Measurements from ENCODE around the gene BTBD9. TPM values are rescaled to one million over a fixed set of nuclear protein-coding genes. Genes with fewer than 3 reads are reported as not detected.

Gene BTBD9
- total RNA-seq, 1 experiment from 2014 or later: 5.1 TPM

DNA sequence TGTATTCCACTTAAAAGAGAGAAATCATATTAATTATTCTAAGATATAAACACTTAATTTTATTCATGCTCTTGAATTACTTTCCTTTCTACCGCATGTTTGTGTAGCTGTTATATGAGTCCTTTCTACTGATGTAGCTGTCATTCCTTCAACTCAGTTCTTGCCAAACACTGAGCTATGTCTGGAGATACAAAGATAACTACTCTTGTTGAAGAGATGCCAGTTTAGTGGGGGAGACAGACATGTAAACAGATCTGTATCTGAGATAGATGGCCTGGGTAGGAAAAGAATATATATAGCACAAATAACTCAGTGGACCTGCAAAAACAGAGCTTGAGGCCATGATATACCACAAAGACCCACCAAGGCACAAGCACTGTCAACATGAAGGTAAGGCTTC lies 157.3 kb downstream of the BTBD9 start:
- DNase-seq (ENCODE audit: low spot score): no peak

DNA sequence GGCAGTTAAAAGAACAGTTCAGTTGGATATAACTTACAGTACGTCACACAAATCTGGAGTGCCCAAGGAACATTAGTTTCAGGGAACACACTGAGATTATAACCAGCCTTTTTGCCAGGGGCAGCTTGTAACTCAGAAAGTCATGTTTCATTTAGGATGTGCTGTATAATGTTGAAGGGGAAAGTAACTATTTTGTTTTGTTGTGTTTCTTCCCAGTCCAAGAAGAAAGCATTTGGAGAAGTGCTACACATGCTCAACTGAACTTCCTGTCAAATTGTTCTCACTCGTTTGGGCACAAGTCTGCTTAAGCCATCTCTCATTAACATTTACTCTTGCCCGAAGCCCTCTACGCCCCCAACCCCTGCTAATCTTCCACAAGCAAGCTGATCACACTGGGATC lies 157.9 kb downstream of the BTBD9 start:
- no peak for DNase-seq (ENCODE audit: low spot score)

DNA sequence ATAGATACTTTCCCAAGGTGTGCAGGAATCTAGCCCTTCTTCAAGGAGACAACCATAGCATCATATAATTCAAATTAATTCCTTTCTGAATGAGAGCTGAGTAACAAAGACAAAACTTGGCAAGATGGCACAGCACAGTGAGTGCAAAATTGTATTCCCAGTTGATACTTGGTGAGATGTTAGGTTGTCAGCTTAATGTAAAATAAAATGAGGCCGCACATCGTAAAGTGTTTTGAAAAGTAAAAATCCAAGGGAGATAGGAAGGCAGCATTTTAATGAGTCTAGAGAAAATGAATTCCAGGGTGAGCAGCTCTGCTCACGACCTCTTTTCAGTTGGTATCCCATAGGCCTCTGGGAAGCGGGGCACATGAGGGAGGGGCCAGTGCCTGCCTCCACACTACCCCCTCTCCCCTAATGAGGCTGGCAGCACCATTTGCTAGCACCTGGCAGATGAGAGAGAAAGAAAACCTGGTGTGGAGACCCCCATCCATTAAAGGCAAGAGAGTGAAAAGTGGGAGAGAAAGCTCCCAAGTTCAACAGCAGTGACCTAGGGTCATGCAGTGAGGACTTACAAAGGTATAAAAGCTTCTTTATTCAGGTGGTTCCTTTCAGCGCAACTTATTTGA lies 158.4 kb downstream of the BTBD9 start:
- no peak for DNase-seq (ENCODE audit: low spot score)

DNA sequence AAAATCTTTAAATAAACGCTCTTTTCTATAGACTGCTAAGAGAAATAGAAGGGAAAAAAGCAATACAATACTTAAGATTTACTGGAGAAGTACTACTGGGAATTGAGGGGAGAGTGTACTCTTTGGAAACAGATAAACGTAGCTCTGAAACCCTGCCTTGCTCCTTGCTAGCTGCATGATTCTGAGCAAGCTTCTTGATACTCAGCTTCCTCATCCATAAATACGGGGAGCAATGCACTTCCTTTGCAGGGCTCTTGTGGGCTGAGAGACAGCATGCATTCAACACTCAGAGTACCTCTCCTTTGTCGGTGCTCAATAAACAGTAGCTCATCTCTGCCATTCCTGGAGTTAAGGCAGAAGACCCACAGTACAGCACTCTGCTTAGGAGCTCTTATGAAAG lies 159.7 kb downstream of the BTBD9 start:
- DNase-seq (ENCODE audit: low spot score): no peak

DNA sequence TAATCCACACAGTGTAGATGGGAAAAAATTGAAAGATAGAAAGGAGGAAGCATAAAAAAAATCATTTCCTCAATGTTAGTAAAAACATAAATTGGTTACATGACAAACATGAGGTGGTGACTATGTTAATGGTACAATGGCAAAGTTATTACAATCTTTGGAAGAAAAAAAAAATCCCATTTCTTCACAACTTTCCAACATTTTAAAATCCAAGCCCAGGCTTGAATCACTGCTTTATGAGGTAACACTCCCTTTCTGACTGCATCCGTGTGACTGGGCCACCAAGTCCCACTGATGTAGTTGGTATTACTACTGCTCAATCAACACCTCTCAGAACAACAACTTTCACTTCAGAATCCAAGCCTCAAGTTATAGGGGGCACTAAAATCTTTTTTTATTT lies 160.4 kb downstream of the BTBD9 start:
- no peak for DNase-seq (ENCODE audit: low spot score)

DNA sequence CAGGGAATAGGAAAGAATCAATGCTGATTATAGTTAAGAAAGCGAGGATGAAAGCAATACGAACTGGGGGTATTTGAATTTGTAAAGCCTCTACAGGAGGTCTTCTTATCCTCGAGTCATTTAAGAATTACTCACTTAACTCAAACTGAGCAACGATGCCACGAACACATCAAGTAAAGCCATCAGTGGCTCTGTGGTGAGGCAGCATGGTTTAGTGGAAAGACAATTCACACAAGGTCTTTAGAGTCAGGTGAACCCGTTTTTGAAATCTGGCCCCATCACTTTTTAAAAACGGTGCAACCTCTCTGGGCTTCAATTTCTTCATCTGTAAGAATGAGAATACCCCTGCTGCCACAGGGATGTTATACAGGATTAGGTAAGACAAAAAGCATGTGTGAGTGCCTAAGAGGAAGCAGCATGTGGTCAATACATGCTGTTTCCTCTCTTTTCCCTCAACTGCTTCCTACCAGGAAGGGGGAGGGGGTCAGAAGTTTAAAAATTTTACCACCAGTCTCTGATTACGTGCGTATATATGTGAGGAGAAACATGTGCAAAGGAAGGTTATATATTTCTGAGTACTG lies 162.0 kb downstream of the BTBD9 start:
- DNase-seq (ENCODE audit: low spot score): no peak

DNA sequence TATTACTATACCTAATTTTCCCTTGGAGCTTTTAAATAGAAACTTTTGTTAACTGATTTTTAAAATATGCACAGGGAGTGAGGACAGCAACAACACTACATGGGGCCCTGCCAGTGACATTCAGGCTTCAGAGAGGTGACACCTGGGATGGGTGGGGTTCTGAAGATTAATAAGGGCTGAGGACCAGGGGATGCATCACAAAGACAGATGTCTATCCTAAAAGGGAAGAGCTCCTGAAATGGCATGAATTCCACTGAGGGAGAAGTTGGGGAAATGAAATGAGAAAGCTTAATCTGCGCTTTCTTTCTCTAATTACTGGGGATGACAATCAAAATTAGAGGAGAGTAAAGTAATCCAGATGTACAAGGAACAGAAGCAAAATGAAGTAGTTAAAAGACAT lies 162.8 kb downstream of the BTBD9 start:
- DNase-seq (ENCODE audit: low spot score): no peak

DNA sequence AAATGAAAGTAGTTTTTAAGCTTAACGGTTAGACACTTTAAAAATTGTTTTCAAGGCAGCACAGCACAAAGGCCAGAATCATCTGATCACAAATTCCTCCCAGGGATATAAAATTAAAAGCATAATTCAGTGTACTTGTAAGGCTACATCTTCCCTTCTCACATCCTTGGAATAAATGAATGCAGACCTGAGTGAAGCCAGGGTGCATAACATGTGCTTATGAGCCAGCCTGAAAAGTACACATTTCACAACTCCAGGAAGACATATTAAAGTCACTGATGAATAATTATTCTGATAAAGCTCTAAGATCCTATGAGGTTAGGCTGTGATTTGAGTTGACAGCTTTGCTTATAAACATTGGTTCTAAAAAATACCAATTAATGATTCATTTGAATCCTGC lies 163.6 kb downstream of the BTBD9 start:
- DNase-seq (ENCODE audit: low spot score): no peak

DNA sequence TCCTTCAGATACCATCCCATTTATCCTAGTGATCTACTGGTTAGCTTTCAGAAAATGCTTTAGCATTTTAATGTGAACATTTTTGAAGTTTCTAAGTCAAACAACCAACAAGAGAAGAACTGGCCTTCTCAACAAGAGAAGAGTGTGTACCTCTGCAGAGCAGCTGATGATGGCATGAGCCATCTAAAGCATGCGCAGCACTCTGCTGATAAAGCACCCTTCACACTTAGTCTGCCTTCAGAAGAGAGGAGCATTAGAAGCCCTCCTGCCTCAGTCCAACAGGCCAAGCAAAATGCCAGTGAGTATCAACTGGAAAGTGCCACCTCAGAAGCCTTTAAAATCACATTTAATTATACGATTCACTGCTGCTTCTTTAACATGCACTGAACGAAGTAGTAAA lies 169.2 kb downstream of the BTBD9 start:
- no peak for DNase-seq (ENCODE audit: low spot score)

DNA sequence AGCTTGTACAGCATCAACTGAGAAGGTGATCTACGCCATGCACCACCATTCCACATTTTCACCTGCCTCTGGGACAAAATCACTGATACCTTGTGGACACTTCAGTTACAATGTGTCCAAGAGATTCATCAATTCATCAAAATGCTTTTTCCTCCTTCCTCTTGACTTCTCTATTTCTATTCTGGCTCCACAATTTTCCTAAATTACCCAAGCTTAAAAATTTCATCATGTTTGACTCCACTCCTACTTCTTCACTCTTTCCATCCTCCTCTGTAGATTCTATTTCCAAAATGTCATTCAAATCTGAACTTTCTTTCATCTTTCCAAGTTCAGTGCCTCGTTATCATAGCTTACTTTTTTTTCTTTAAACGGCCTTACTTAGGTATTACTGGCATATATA lies 172.2 kb downstream of the BTBD9 start:
- DNase-seq (ENCODE audit: low spot score): no peak

DNA sequence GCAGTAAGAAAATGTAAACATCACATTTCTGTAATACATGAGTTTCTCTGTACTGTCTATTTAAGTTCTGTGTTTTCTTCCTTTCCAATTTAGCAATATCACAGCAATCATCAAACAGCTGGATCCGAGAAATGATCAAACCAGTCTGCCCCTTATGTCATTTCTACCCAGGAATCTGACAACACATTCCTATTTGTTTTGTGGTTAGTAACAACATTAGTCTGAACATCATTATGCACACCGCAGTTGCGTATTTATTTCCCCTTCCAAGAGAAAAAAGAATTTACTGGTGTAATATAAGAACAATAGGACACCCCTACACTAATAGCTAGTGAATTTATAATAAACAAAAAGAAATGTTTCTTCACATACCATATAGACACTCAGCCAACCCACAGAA lies 179.5 kb downstream of the BTBD9 start:
- DNase-seq (ENCODE audit: low spot score): no peak

DNA sequence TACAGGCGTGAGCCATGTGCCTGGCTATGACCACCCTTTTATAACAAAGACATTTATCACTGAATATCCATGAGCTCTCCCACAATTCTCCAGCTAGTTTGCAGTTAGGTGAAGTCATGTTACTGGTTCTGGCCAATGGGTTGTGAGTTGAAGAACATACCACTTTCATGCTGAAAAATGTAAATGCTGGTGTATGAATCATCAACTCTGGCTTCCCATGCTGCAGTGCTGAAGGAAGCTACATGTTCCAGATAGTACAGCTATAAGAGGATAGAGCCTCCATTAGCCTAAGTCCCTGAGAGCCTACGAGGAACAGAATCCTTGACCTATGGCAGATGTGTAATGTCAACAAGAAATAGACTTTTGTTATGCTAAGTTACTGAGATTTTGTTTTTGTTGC lies 180.4 kb downstream of the BTBD9 start:
- DNase-seq (ENCODE audit: low spot score): no peak

DNA sequence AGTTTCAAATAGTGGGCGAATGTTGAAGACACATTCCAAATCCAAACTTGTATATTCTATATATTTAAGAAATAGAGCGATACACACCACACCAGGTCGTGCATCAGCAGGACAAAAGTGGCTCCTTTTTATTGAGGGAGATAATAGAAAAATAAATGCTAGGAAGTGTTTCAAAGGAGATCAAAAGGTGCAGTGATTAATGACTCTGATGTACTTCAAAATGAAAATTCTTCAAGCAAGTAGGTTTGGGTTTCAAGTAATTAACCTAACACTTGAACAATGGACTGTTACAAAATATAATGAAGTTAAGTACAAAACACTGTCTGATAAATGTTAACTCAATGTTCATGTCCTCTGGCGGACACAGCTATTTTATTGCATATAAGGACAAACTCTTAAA lies 185.9 kb downstream of the BTBD9 start:
- DNase-seq (ENCODE audit: low spot score): no peak

DNA sequence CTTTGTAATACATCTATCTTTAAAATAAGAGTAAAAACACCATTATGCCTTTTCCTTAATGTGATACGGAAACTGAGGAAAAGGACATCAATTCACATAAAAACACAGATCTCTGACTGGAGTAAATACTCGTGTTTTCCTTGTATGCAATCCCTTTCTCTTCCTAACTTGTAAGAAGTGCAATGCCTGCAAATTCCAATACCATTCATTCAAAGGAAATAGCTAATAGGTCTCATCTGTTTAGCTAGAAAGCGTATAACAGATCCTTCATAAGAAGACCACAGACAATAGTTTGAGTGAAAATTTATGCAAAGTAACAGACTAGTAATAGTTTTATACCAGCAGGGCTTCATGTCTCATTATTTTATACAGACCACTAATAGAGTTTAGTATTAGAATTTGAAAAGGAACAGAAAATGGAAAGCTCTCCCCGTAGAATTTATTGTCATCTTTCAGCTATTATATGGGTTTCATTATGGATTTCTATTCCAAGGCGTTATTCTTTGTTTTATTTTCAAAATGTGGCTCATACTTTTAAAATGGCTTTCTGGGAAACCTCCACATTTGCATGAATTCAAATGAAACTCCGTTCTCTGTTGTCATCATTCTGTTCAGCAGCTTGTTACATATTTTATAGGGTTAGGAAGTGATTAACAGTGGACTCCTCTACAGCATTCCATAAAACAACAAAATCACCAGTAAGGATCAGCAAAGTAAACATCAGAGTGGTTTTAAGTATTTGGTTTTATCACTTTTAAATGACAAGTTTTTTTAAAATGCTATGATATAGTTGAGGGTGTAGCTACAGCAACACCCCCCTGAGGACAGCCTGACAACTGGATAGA lies 186.7 kb downstream of the BTBD9 start:
- DNase-seq (ENCODE audit: low spot score): no peak

DNA sequence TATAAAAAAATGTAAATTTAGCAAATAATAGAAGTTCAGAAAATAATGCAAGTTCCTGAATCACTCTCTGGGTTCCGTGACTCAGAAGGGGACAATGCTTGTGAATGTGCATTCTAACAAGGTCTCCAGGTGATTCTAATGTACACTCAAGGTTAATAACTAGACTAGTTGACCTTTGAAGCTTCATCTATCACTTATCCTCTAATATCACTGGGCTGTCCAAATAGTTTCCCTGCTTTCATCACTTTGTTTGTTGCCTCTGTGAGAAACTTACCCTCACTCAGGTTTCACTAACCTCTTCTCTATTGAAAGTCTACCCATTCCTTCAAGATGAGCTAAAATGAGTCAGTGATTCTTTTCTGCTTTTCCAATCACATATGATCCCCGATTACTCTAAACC lies 189.0 kb downstream of the BTBD9 start:
- no peak for DNase-seq (ENCODE audit: low spot score)

DNA sequence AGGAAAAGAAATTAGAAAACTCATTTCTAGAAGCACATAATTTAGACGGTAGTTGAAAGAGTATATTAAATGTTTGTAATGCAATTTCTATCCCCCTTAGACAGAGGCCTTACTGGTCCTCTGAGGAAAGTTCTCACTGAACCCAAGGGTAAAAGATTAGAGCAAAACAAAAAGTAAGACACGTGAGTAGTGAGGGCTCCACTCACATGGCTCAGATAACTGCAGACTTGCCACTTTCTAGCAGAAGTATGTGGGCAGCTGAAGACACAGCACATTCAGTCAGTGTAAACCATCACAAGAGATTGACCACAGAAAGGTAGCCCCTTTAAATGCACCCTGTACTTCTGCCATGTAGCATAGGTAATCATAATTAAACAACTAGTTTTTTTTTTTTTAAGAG lies 193.8 kb downstream of the BTBD9 start:
- no peak for DNase-seq (ENCODE audit: low spot score)

DNA sequence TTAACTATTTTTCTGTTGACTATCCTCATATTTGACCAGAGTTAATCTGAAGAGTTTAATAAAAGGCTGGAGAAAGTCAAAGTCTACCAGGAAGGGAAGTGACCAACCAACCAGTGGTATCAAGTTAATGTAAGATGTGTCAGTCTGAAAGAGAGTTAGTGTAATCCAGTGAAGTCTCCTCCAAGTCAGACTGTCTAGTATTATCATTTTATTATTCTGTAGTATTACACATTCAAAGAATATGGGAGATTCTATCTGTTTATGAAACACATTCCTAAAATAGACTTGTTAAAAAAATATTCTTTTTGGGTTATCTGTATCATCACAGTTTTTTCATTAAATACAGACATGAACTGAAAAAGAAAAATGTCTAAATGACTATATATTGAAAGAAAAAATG lies 194.4 kb downstream of the BTBD9 start:
- DNase-seq (ENCODE audit: low spot score): no peak

DNA sequence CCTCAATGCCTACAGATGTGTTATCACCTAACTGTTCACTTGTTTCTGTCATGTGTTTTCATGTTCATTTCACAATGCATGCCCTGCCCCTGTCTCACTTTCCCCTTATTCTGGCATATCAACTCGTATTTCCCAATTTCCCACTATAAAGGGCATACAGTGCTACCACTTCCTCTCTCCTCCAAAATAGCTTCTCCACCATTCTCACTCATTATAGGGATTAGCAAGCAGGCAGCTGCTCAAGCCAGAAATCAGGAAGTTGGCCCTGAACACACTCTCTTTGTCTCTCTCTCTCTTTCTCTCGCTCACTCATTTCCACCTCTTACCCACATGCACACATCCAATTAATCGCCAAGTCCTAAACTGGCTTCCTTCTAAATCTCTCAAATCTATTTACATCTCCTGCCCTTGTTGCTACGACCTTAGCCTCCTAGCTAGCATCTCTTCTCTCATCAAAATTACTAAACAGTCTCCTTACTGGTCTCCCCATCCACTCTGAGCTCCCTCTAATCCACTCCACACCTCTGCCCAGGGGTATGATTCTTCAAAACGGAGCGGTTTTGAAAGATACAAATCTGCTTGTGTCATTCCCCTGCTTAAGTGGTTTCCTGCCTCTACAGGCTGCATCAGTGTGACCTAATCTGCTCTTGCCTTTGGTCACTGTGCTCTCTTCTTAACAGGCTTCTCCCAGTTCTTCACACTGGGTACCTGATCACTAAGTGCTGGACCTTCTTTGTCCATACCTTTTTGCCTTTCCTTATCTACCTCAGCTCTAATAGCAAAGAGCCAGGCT lies 196.2 kb downstream of the BTBD9 start:
- no peak for DNase-seq (ENCODE audit: low spot score)

DNA sequence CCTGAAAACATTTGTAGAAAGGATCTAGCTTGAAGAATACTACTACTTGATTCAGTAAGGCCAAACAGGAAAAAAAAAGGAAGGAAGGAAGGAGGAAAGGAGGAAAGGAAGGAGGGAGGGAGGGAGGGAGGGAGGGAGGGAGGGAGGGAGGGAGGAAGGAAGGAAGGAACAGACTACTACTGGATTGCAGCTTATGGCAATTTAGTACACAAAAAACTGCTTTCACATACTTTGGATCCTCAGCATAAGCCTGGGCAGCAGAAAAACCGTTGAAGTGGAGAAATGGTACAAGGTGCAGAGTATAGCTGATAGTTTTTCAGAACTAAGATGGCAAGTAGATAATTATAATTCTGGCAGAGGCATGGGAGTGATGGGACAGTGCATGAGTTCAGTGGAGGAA lies 201.6 kb downstream of the BTBD9 start:
- DNase-seq (ENCODE audit: low spot score): no peak

DNA sequence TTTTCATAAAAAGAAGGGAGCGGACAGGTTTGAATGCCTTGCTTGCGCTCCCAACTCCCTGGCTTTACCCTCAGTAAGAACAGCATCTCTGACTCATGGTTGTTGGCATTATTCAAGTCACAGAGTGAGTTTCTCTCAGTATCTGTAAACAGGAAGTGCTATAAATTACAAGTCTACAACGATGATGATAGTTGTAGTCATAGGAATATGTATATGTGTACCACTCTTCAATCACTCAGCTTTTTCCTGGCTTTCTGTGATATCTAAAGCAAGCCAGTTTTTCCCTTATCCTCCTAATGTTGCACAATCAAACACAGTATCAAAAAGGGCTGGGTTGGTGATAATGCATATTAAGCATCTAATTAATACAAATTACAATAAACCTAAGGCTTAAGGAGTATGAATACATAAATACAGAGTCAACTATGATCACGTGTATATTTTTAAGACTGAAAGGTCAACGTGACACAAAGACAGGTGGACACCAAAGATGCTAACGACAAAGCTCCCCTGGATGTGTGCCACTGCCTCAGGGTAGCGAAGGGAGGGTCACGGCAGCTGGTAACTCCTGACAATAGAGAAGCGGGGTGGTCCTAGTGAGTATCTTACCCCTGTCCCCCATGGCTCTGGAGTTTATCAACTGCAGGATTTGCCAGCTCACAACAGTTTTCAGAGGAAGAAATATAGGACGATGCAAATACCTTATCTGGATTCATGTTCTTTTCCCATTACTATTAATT lies 202.8 kb downstream of the BTBD9 start:
- no peak for DNase-seq (ENCODE audit: low spot score)

DNA sequence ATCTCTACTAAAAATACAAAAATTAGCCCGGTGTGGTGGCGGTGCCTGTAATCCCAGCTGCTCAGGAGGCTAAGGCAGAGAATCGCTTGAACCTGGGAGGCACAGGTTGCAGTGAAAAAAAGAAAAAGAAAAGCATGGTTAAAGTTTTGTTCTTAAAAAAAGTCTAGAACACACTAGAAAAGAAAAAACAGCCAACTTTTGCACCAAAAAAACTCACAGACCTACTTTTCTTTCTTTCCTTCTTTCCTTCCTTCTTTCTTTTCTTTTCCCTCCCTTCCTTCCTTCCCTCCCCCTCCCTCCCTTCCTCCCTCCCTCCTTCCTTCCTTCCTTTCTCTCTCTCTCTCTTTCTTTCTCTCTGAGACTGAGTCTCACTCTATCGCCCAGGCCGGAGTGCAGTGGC lies 204.4 kb downstream of the BTBD9 start:
- no peak for DNase-seq (ENCODE audit: low spot score)

DNA sequence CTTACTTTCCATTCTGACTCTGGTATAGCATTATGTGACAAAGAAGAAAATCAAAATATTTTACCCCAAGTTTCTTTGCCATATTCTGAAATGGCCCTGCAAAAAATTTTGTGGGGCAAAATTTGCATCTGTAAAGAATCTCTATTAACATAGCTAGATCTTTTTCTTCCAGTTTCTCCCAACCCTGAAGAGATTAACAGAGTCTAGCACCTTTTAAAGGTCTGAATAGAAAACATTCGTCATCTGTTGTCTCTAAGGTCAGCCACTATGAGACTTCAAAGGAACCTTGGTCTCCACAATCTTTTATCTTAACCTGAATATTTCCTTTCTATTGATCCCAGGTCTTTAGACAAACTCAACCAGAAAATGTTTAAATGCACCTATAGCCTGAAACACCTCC lies 205.7 kb downstream of the BTBD9 start:
- no peak for DNase-seq (ENCODE audit: low spot score)

Measured in HT-29 (cell line).